Measurements from ENCODE around the gene FBN2. TPM values are rescaled to one million over a fixed set of nuclear protein-coding genes. Genes with fewer than 3 reads are reported as not detected.
A peak's percentile ranks its signal among the peaks of the same experiment; 100 is the strongest.
"Not testable (repeated sequence)": the region's sequence is repeated elsewhere in the genome, so short reads cannot be mapped to it uniquely, and the experiment has no call there.

Gene FBN2
- total RNA-seq, 1 donor from 2014 or later, result 23.8 TPM

DNA sequence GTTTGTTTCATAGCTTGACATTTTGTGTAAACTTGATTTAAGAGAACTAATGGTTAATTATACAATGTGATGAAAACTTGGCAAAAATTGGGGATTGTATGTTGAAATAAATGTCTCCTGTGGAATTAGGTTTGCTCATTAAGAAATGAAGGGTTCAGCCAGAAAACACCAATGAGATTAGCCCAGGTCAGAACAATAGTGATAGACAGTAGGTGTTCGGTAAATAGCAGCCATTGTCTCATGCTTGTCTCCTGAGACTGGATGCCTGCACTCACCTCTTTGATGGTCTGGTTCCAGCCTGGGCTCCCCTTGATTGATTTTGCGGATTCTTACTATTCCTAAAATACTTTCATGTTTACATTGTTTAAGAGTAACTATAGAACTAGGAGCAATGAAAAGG is 135.5 kb downstream of the FBN2 start:
- DNase-seq (ENCODE audit: missing footprints) (no peak), ATAC-seq (no peak)
- intact Hi-C loops (cut with DNase I), result no loop called here

DNA sequence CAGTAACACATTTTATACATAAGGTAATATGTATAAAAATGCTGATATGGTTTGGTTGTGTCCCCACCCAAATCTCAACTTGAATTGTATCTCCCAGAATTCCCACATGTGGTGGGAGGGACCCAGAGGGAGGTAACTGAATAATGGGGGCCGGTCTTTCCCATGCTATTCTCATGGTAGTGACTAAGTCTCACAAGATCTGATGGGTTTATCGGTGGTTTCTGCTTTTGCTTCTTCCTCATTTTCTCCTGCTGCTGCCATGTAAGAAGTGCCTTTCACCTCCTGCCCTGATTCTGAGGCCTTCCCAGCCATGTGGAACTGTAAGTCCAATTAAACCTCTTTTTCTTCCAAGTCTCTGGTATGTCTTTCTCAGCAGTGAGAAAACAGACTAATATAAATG is 137.3 kb downstream of the FBN2 start:
- intact Hi-C loops (cut with DNase I), result not testable (repeated sequence)

DNA sequence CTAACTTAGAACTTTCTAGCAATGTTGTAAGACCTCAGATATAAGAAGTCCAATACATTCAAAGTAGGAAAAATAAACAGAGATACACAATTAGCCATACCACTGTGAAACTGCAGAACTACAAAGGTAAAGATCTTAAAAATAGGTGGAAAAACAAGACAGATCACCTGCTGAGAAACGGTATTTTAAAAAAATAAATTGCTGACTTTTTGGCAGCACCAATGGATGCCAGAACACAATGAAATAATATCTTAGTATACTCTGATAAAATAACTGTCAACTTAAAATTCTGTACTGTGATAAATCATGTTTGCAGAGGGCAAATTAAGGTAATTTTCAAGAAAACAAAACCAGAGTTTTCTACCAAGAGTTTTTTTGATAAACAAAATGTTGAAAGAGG is 138.9 kb downstream of the FBN2 start:
- intact Hi-C loops (cut with DNase I), result loop anchor here (10.0 kb wide), 1 partner anchor 96 kb away; no protein-coding TSS in a partner anchor
- no peak for ATAC-seq

More for the DNA sequence above, 137.3 kb downstream of the FBN2 start:
- DNase-seq (ENCODE audit: missing footprints); ATAC-seq: not testable (repeated sequence)

DNA sequence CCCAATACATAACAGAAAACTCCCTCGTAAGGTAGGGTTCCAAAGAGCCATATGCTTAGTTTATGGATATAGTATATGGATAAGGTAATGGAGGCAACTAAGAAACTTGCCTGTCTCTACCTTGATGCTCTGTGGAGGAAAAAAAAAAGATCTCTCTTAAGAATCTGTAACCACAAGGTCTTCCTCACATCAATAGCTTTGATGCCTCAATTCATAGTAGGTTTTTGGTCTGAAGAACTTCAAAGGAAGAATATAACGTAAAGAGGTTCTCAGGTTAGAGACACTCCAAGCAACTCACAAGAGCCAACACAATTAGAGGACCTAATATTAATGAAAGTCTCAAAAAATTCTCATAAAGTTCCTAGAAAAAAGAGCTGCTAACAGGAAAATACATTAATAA is 140.2 kb downstream of the FBN2 start:
- DNase-seq (ENCODE audit: missing footprints) (no peak), ATAC-seq (no peak)
- intact Hi-C loops (cut with DNase I), result loop anchor here (10.0 kb wide), 1 partner anchor 97 kb away; no protein-coding TSS in a partner anchor

More for the DNA sequence above, 138.9 kb downstream of the FBN2 start:
- no peak for DNase-seq (ENCODE audit: missing footprints)

DNA sequence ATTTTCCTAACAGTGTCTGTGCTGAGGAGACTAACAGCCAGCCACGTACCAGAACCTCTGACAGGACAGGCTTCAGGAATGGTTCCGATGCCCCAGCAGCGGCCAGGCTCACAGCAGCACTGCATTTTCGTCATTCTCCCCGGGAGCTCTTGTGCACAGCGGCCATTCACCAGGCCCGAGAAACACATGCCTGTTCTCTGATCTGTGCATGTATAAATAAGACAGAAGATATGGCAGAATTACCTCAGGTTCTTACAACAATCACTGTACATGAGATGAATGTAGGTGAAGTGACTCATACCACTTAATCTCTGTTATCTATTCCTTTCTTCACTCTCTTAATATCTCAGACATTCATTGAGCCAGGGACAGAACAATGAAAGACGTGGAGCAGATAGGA is 143.0 kb downstream of the FBN2 start:
- ATAC-seq (peak; percentile 64), DNase-seq (ENCODE audit: missing footprints) (no peak)
- intact Hi-C loops (cut with DNase I), result loop anchor here (10.0 kb wide), 1 partner anchor 100 kb away; no protein-coding TSS in a partner anchor

DNA sequence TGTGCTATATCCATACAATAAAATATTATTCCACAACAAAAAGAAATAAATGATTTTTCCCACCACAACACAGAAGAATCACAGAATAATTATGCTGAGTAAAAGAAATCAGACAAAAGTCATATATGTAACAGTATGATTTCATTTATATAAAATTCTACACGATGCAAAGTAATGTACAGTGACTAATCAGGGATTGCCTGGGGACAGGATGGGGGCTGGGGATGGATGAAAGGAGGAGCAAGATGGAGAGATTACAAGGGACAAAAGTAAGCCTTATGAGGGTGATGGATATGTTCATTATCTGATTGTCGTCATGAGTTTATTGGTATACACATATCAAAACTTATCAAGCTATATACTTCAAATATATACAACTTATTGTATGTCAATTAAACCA is 154.0 kb downstream of the FBN2 start:
- intact Hi-C loops (cut with DNase I), result no loop called here
- no peak for ATAC-seq
- DNase-seq (ENCODE audit: missing footprints), result no peak

DNA sequence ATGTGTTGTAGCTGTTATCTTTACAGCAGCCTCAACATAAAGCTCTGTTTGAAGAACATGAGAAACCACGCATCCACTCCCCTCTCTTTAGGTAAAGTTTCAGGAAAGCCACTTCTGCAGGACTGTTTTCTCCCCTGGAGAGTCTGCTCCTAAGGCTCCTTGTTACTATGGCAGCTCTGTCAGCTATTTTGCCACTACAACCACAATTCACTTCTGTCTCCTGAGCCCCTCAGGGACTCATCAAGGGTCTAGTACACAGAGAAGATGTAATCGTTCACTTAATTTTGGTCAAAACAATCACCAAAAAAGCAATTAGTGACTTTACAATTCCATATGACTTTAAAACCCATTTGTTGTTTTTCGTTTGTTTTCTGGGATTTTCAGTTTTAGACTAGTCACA is 157.7 kb downstream of the FBN2 start:
- intact Hi-C loops (cut with DNase I), result no loop called here
- ATAC-seq (no peak), DNase-seq (ENCODE audit: missing footprints) (no peak)

DNA sequence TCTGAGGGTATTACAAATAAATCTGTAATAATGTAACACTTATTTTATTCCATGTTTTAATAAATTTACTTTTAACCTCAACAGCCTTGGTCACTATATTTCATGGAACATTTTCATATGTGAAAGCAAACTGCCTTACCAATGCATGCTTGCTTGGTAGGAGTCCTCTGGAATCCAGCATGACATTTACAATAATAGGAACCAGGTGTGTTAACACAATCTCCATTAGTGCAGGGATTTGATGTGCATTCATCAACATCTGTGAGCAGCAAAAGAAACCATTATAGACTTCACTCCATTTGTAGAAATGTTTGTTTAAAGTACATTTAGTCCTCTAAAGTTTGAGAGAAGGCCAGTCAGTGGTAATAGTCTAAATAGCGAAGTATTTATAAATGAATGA is 159.4 kb downstream of the FBN2 start:
- intact Hi-C loops (cut with DNase I), result no loop called here

DNA sequence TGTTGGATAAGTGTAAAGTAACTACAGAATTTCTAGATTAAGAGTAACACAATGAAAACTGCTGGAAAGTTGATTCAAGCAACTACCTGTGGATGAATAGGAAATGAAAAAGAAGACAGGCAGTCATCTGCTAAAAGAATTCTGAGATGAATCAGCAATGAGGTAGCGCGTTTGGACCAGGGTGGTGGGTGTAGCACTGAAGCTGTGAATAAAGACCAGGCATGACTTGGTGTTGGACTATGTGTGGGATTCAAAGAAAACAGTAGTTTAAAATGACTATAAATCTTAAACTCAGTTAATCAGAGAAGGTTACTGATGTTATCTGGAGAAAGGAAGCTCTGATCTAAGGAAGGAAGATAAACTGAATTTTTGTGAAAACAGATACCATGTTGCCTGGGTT is 159.8 kb downstream of the FBN2 start:
- intact Hi-C loops (cut with DNase I), result no loop called here
- ATAC-seq, result no peak
- DNase-seq (ENCODE audit: missing footprints), result no peak

More for the DNA sequence above, 159.4 kb downstream of the FBN2 start:
- ATAC-seq (no peak), DNase-seq (ENCODE audit: missing footprints) (no peak)

DNA sequence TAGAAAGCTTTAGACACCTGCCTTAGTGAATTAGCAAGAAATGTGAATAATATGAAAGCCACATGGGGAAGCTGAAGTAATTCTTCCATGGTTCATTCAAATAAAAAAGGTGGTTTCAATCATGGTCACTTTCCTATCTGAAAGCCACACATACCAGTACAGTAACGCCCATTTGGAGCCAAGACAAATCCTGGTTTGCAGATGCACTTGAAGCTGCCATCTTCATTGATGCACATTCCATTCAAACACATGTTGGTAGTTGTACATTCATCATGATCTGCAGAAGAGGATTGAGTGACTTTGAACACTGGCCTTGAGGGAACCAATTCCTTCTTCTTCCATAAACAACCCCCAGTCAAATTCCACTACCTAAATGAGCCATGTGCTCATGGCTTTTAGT is 161.5 kb downstream of the FBN2 start:
- DNase-seq (ENCODE audit: missing footprints) (no peak), ATAC-seq (no peak)
- intact Hi-C loops (cut with DNase I), result no loop called here

DNA sequence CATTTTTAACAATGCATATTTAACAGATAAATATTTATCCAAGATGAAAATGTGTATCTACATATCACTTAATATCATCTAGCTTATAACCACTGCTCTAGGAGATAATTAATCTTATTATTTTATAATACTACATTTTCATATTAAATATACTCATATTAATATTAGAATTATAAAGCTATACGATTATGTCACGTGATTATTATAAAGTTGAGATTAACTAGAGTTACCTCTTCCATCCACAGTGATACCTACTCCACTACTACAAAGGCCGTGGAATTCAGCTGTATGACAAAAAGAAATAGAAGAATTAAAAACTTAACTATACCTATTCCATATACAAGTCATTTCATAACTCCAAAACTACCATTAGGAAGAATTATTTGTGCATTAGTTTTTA is 171.9 kb downstream of the FBN2 start:
- no peak for ATAC-seq
- DNase-seq (ENCODE audit: missing footprints), result no peak
- intact Hi-C loops (cut with DNase I), result no loop called here

DNA sequence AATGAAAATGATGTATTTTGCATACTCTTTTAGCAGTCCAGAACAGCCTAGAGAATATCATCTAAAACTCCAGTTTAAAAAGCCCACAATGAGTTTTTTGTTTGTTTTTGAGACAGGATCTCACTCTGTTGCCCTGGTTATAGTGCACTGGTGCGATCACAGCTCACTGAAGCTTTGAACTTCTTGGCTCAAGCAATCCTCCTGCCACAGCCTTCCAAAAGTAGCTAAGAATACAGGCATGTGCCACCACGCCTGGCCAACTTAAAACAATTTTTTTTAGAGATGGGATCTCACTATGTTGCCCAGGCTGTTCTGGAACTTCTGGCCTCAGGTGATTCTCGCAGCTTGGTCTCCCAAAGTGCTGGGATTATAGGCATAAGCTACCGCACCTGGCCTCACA is 175.7 kb downstream of the FBN2 start:
- ATAC-seq (no peak), DNase-seq (ENCODE audit: missing footprints) (no peak)
- intact Hi-C loops (cut with DNase I), result no loop called here

DNA sequence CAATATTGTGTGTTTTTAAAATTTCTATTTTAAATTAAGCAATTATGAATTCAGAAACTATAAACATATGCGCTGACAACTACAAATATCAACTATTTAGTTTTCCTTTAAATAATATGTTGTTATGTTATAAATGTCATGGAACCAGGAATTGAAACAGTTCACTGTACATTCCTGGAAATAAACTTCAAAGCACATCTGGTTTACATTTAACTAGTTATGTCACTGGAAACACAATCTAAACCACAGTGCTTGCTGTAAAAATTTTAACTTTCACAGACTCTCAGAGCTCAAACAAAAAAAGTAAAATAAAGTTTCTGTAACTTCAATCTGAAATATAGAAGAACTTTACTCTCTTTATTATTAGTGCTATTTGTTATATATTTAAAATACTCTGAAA is 179.2 kb downstream of the FBN2 start:
- DNase-seq (ENCODE audit: missing footprints) (no peak), ATAC-seq (no peak)
- intact Hi-C loops (cut with DNase I), result no loop called here

DNA sequence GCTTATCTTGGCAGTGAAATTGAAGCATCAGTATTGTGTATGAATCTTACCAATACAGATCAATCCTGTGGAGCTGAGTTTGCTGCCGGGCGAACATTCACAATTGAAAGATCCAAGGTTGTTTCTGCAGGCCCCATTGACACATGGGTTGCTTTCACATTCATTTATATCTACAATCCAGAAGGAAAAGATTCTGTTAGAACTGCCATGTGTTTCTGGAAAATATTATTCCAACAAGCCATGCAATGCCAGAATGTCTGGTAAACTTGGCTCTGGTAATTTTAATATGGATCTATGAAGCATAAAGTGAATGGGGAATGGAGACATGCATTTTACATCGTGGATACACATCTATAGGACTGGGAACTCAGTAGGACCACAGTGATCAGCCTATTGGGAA is 180.8 kb downstream of the FBN2 start:
- DNase-seq (ENCODE audit: missing footprints) (no peak), ATAC-seq (no peak)
- intact Hi-C loops (cut with DNase I), result no loop called here

DNA sequence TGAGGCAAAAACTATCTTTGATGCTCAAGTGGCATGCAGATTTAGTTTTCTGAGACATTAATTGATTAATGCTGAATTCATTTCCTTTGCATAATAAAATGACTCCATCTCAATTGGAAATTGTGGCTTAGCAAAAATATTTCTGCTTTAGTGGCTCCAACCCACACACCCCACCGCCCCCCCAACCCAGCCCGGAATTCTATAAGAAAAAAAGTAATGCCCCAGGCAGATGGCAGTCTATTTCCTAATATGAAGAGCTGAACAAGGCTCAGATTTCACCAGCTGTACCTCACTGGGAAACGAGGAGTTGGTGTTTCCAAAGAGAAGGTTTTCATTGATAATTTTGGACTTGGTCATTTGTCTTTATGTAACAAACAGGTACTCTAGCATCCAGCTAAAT is 182.1 kb downstream of the FBN2 start:
- ATAC-seq (no peak), DNase-seq (ENCODE audit: missing footprints) (no peak)
- intact Hi-C loops (cut with DNase I), result no loop called here

DNA sequence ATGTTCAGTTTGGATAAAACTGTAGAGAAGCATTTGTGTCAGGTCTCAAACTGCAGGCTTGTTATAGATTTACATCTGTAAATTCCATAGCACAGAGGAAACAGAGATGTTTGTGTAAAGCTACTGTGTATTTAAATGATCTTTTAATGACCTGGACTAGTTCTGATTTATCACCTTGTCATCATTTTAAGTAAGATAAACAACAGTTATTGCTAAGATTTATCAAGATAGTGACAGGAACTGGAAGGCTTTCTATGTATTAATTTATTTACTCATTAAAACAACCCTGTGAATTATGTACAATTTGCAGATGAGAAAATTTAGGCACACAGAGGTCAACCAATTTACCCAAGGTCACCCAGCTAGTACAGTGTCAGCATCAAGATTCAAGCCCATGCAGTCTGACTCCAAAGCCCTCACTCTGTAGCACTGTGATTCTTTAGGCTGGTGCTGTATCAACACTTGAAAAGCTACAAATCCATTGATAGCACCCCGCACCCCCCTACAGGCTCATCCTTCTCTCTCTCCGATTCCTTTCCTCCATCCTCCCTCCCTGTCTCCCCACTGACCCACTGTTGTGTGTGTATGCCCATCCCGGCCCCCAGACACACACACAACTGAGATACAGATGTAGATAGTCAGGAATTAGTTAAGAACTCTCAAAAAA is 184.5 kb downstream of the FBN2 start:
- ATAC-seq (no peak), DNase-seq (ENCODE audit: missing footprints) (no peak)
- intact Hi-C loops (cut with DNase I), result no loop called here

DNA sequence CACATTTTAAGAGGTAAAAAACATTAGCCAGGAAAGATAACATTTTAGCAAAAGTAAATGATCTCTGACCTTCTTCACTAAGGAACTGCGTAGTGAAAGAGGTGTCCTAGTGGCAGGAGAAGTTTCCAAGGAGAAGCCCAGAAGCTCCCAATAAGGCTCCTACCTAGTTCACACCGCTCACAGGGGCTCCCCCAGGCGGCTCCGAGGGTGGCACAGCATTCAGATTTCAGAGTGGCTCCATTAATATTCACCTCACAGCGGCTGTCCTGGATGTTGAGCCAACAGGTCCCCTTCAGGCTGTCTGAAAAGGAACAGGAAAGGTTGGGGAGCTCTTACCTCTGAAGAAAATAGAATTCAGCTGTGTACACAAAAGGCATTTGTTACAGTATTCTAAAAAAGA is 187.3 kb downstream of the FBN2 start:
- intact Hi-C loops (cut with DNase I), result no loop called here
- no peak for DNase-seq (ENCODE audit: missing footprints)
- ATAC-seq, result no peak

DNA sequence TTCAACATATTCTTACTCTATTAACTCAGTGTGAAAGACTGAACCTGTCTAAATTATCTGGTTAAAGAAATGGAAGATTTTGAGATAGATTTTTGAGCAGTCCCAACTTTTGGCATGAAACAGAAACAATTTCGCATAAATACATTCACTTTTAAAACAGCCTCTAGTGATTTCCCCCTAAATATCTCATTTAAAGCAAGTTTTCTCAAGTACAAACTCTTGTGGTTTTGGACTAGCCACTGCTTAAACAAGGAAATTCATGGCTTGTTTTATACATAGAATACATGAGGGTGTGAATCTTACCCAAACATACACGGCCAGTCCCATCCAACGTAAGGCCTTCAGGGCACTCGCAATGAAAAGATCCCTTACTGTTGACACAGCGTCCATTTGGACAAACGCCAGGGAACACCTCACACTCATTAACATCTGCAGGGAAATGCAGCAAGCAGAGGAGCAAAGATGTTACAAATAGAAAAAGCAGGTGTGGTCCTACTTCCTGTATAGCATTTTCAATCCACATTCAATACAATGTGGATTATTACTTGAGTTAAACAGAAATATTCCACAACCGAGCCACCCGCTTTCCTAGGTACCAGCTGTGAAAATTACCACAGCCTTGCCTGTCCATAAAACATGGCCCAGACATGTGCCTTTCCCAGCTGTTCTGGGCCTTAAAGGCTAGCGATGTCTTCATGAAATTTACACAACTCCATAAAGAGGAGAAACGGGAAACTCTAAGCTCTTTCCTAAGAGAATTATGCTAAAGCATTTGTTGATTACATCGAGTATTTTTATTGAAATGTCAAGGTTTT is 188.8 kb downstream of the FBN2 start:
- ATAC-seq, result no peak
- no peak for DNase-seq (ENCODE audit: missing footprints)
- intact Hi-C loops (cut with DNase I), result no loop called here

DNA sequence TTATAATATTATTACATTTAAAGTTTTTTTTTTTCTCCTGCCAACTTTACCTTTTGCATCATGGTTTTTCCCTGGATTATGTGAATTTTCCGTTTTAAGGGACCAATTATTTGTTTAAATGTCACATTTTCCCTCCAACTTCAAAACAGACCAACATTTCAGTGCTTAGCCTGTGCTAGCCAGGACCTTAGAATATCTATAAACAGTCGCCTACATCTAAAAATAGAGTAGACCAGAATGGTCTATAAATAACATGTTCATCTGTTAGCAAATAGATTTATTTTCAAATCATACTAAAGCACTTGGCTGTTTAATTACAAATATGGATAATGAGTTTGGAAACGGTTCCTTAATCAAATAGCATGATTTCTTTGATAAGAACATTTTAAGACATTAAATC is 192.0 kb downstream of the FBN2 start:
- intact Hi-C loops (cut with DNase I), result no loop called here
- peak; percentile 68 for ATAC-seq
- no peak for DNase-seq (ENCODE audit: missing footprints)

DNA sequence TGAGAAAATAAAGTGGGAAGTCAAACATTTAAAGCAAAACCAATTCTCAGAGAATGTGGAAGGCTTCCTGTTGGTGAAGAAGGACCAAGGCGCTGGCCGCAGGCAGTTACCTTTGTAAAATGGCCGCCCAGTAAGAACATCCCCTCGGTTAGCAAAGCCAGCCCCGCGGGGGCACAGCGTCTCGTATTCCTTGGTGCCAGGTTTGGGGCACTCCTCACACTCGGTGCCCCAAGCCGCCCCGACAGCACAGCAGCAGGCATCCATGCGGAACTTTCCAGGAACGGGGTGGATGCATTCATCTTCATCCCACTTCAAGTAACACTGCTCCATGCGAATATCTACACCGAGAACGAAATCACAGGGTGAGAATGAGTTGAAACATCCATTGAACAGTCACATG is 192.8 kb downstream of the FBN2 start:
- no peak for DNase-seq (ENCODE audit: missing footprints)
- ATAC-seq, result no peak
- intact Hi-C loops (cut with DNase I), result no loop called here

Measured in Right ventricle myocardium inferior (tissue), 1 donor.